ENCODE data around the gene DAAM2. TPM values are rescaled to one million over a fixed set of nuclear protein-coding genes. Genes with fewer than 3 reads are reported as not detected.

Gene DAAM2
- polyA plus RNA-seq, 1 donor (not counting 4 experiments of a cell fraction or from before 2014, with no cell fraction given): not detected

DNA sequence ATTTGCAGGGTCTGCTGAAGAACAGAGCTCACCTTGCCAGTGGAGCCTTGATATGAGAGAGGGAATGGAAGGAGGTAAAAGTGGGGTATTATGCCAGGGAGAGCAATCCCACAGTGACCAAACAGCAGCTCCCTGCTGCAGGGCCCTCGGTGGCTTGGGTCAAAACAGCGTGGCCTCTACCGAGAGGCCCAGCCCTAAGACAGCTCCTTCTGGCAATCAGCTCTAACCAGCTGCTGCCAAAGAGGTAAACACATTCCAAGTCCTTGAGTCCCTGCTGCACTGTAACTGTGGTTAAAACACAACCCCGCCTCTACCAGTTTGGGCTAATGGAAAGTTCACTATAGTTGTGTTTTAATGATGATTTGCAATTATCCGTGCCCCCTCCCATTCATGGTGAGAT is 1.4 kb upstream of the DAAM2 start:
- TF ChIP-seq EZH2 (IDR thresholded peaks at IDR 0.05; ENCODE audit: low read length): no peak
- TF ChIP-seq, protein P1, sequence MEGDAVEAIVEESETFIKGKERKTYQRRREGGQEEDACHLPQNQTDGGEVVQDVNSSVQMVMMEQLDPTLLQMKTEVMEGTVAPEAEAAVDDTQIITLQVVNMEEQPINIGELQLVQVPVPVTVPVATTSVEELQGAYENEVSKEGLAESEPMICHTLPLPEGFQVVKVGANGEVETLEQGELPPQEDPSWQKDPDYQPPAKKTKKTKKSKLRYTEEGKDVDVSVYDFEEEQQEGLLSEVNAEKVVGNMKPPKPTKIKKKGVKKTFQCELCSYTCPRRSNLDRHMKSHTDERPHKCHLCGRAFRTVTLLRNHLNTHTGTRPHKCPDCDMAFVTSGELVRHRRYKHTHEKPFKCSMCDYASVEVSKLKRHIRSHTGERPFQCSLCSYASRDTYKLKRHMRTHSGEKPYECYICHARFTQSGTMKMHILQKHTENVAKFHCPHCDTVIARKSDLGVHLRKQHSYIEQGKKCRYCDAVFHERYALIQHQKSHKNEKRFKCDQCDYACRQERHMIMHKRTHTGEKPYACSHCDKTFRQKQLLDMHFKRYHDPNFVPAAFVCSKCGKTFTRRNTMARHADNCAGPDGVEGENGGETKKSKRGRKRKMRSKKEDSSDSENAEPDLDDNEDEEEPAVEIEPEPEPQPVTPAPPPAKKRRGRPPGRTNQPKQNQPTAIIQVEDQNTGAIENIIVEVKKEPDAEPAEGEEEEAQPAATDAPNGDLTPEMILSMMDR (optimal IDR thresholded peaks at IDR 0.05 in 1 of 3, IDR thresholded peaks at IDR 0.05 in 1 of 3, conservative IDR thresholded peaks at IDR 0.05 in 1 of 3; ENCODE audit: extremely low read depth in 1 of 3, insufficient read depth in 2 of 3, low read length in 3 of 3): no peak
- H2AFZ ChIP-seq (ENCODE audit: control insufficient read depth, low read length): no peak overlapping the region
- peaks cover 32% of the 10 kb centered on the region for H3K27me3 ChIP-seq (ENCODE audit: control insufficient read depth, extremely low read depth, insufficient read depth, low read length)
- H3K79me2 ChIP-seq (ENCODE audit: control insufficient read depth, insufficient read depth, low read length): no peaks in the 10 kb centered on the region
- no peak for DNase-seq (ENCODE audit: low read depth, low spot score)
- H3K9me3 ChIP-seq (ENCODE audit: control insufficient read depth, low read depth, low read length): no peaks in the 10 kb centered on the region
- H3K9ac ChIP-seq (ENCODE audit: control insufficient read depth, extremely low read depth, insufficient read depth, low read length): no peak overlapping the region
- H3K4me2 ChIP-seq (ENCODE audit: control insufficient read depth, extremely low read depth, insufficient read depth, low read depth, low read length): no peak overlapping the region
- H3K4me1 ChIP-seq (ENCODE audit: control insufficient read depth, extremely low read depth, insufficient read depth, low read length): no peaks in the 10 kb centered on the region
- dilution Hi-C loops (cut with MboI; ENCODE audit: extremely low pct_ligation_motif_present, low sequenced_read_pairs): no loop called here
- H4K20me1 ChIP-seq (ENCODE audit: control insufficient read depth, extremely low read depth, insufficient read depth, low read length): no peaks in the 10 kb centered on the region
- no peaks in the 10 kb centered on the region for H3K36me3 ChIP-seq (ENCODE audit: control insufficient read depth in 2 of 2, extremely low read depth in 1 of 2, insufficient read depth in 2 of 2, low read length in 2 of 2)
- H3K27ac ChIP-seq (ENCODE audit: control insufficient read depth, insufficient read depth, low read length): no peak overlapping the region
- no peaks in the 10 kb centered on the region for H3K9me1 ChIP-seq (ENCODE audit: control insufficient read depth, extremely low read depth, insufficient read depth, low read length)
- FAIRE-seq: no peak
- no peak overlapping the region for H3K4me3 ChIP-seq (ENCODE audit: control insufficient read depth in 2 of 3, extremely low read depth in 1 of 3, insufficient read depth in 2 of 3, low read depth in 1 of 3, low read length in 3 of 3)

DNA sequence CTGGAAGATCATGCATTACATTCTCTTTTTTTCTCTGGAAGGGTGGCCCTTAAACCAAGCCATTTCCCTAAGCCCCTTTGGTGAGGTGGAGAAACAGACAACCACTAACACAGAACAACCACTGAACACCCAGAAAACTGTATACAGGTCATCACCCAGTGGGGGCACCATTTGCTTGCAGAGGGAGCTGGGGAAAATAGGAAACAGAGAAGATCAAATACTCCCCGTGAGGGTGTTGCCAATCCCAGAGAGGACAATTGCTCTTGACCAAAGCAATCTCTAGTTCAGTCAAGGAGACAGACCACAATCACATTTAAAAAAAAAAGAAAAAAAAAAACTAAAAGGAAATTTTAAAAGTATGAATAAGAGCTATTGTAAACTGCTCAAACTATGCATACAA is 865 bp upstream of the DAAM2 start:
- no peak overlapping the region for H3K27ac ChIP-seq (ENCODE audit: control insufficient read depth, insufficient read depth, low read length)

More for the DNA sequence above, 865 bp upstream of the DAAM2 start:
- TF ChIP-seq EZH2 (IDR thresholded peaks at IDR 0.05; ENCODE audit: low read length): no peak
- TF ChIP-seq, protein P1 (optimal IDR thresholded peaks at IDR 0.05 in 1 of 3, IDR thresholded peaks at IDR 0.05 in 1 of 3, conservative IDR thresholded peaks at IDR 0.05 in 1 of 3; ENCODE audit: extremely low read depth in 1 of 3, insufficient read depth in 2 of 3, low read length in 3 of 3): no peak
- Histone ChIP-seq H3K9me3 (ENCODE audit: control insufficient read depth, low read depth, low read length) (no peaks in the 10 kb centered on the region), H3K27me3 (ENCODE audit: control insufficient read depth, extremely low read depth, insufficient read depth, low read length) (peaks cover 32% of the 10 kb centered on the region), H2AFZ (ENCODE audit: control insufficient read depth, low read length) (no peak overlapping the region), H3K9ac (ENCODE audit: control insufficient read depth, extremely low read depth, insufficient read depth, low read length) (no peak overlapping the region), H3K4me3 (ENCODE audit: control insufficient read depth in 2 of 3, extremely low read depth in 1 of 3, insufficient read depth in 2 of 3, low read depth in 1 of 3, low read length in 3 of 3) (no peak overlapping the region), H3K4me1 (ENCODE audit: control insufficient read depth, extremely low read depth, insufficient read depth, low read length) (no peaks in the 10 kb centered on the region), H3K79me2 (ENCODE audit: control insufficient read depth, insufficient read depth, low read length) (no peaks in the 10 kb centered on the region), H3K4me2 (ENCODE audit: control insufficient read depth, extremely low read depth, insufficient read depth, low read depth, low read length) (no peak overlapping the region), H3K9me1 (ENCODE audit: control insufficient read depth, extremely low read depth, insufficient read depth, low read length) (no peaks in the 10 kb centered on the region), H3K36me3 (ENCODE audit: control insufficient read depth in 2 of 2, extremely low read depth in 1 of 2, insufficient read depth in 2 of 2, low read length in 2 of 2) (no peaks in the 10 kb centered on the region), H4K20me1 (ENCODE audit: control insufficient read depth, extremely low read depth, insufficient read depth, low read length) (no peaks in the 10 kb centered on the region)
- FAIRE-seq (no peak), DNase-seq (ENCODE audit: low read depth, low spot score) (no peak)
- dilution Hi-C loops (cut with MboI; ENCODE audit: extremely low pct_ligation_motif_present, low sequenced_read_pairs): no loop called here
